WTC11 (cell line): ENCODE data around the gene BCL11A.

Experiments
- ARID4B ChIP-seq: sonication (generic); formaldehyde crosslinking; IDR thresholded peaks from 2 replicates; pipeline ENCODE4 v1.8.0; 2023; ENCODE audit warnings: missing genetic modification reagents, mild to moderate bottlenecking, borderline replicate concordance
- ATF3 ChIP-seq: sonication (generic); formaldehyde crosslinking; conservative IDR thresholded peaks from 2 replicates; pipeline ENCODE4 v1.8.1; 2022; ENCODE audit warnings: mild to moderate bottlenecking, missing genetic modification reagents
- CTCF ChIP-seq: fragments of 200-600 bp; IDR thresholded peaks from 2 replicates; pipeline ENCODE4 v1.8.0; 2022; ENCODE audit warnings: antibody characterized with exemption
- GABPB1 ChIP-seq: sonication (generic); formaldehyde crosslinking; IDR thresholded peaks from 2 replicates; pipeline ENCODE4 v1.8.1; 2023; ENCODE audit warnings: mild to moderate bottlenecking, missing genetic modification reagents
- NR2C2 ChIP-seq: sonication (generic); formaldehyde crosslinking; IDR thresholded peaks from 2 replicates; pipeline ENCODE4 v1.8.0; 2022; ENCODE audit warnings: mild to moderate bottlenecking, missing genetic modification reagents
- USF1 ChIP-seq: sonication (generic); formaldehyde crosslinking; IDR thresholded peaks from 2 replicates; pipeline ENCODE4 v1.8.0; 2022; ENCODE audit warnings: mild to moderate bottlenecking, missing genetic modification reagents
- ZBTB43 ChIP-seq: sonication (generic); formaldehyde crosslinking; IDR thresholded peaks from 2 replicates; pipeline ENCODE4 v1.8.1; 2023; ENCODE audit warnings: mild to moderate bottlenecking, missing genetic modification reagents
- ZNF416 ChIP-seq: fragments of 250-450 bp; sonication (Bioruptor Pico); IDR thresholded peaks from 2 replicates; pipeline ENCODE4 v1.9.0; 2021; ENCODE audit warnings: mild to moderate bottlenecking, inconsistent platforms

GRCh38 chr2:60408811-60409530 lies 144.5 kb downstream of the BCL11A start:
- TF ChIP-seq ATF3 (CRISPR knock-in tag) (no peak), CTCF (no peak), ARID4B (CRISPR knock-in tag) (no peak), USF1 (CRISPR knock-in tag) (no peak), ZBTB43 (CRISPR knock-in tag) (no peak), GABPB1 (CRISPR knock-in tag) (no peak), NR2C2 (CRISPR knock-in tag) (no peak), ZNF416 (no peak)
